Activated T-helper 1 cell treated with anti-CD3 and anti-CD28 coated beads, Interleukin-12 subunit alpha, Interleukin-12 subunit beta, Interleukin-2, Interleukin-4 antibody, amounts not matched to agents 30 ng/mL and 10 ng/mL and 1 ng/mL, durations not matched to agents 14 hours and 24 hours and 36 hours (primary cell): ENCODE measurements around the gene KCNK15. TPM values are rescaled to one million over a fixed set of nuclear protein-coding genes. Genes with fewer than 3 reads are reported as not detected.

Experiments used
- DNase-seq: peaks from one replicate; pipeline ENCODE4 v3.0.0; 2021; ENCODE audit warnings: low spot score
- H3K27ac Mint-ChIP-seq: one replicate; pipeline ENCODE4 v1.8.0; 2021; ENCODE audit warnings: mild to moderate bottlenecking, mixed read lengths
- H3K27me3 Mint-ChIP-seq: one replicate; pipeline ENCODE4 v1.8.0; 2022; ENCODE audit warnings: mild to moderate bottlenecking, moderate library complexity, mixed read lengths; ENCODE audit not compliant: insufficient read depth
- H3K36me3 Mint-ChIP-seq: one replicate; pipeline ENCODE4 v1.8.0; 2021; ENCODE audit warnings: low read depth, mixed read lengths
- H3K4me1 Mint-ChIP-seq: one replicate; pipeline ENCODE4 v1.8.0; 2021; ENCODE audit warnings: low read depth, mixed read lengths
- H3K4me3 Mint-ChIP-seq: one replicate; pipeline ENCODE4 v1.8.0; 2021; ENCODE audit warnings: mild to moderate bottlenecking, moderate library complexity, mixed read lengths
- H3K9me3 Mint-ChIP-seq: one replicate; pipeline ENCODE4 v1.8.0; 2021; ENCODE audit warnings: mixed read lengths
- intact Hi-C: fragments of 100-400 bp; cut with micrococcal nuclease; formaldehyde crosslinking; loops from one replicate; pipeline ENCODE4 v1.15.1; 2024
- total RNA-seq: library from RNA; stranded (reverse); gene quantifications from 2 replicates; pipeline ENCODE4 v1.2.3, GENCODE V29; 2022

The KCNK15 gene
- total RNA-seq, 1 donor from 2014 or later: 1.1 TPM

GRCh38 chr20:44706301-44707017 lies 39.2 kb upstream of the KCNK15 start:
- intact Hi-C loops: no loop called here
- H3K9me3 Mint-ChIP-seq: no peaks in the 10 kb centered on the region
- H3K27ac Mint-ChIP-seq: no peak overlapping the region
- H3K4me3 Mint-ChIP-seq: no peak overlapping the region
- peaks cover 2% of the 10 kb centered on the region for H3K27me3 Mint-ChIP-seq
- no peaks in the 10 kb centered on the region for H3K36me3 Mint-ChIP-seq
- DNase-seq: no peak
- H3K4me1 Mint-ChIP-seq: no peaks in the 10 kb centered on the region

GRCh38 chr20:44707018-44707579 lies 38.6 kb upstream of the KCNK15 start:
- no peaks in the 10 kb centered on the region for H3K9me3 Mint-ChIP-seq
- H3K4me1 Mint-ChIP-seq: no peaks in the 10 kb centered on the region
- no peak overlapping the region for H3K27ac Mint-ChIP-seq
- H3K4me3 Mint-ChIP-seq: no peak overlapping the region
- intact Hi-C loops: no loop called here
- no peak for DNase-seq
- peaks cover 2% of the 10 kb centered on the region for H3K27me3 Mint-ChIP-seq
- no peaks in the 10 kb centered on the region for H3K36me3 Mint-ChIP-seq

GRCh38 chr20:44709380-44709779 lies 36.3 kb upstream of the KCNK15 start:
- intact Hi-C loops: no loop called here
- Mint-ChIP-seq H3K27ac (no peak overlapping the region), H3K36me3 (no peaks in the 10 kb centered on the region), H3K27me3 (peaks cover 2% of the 10 kb centered on the region), H3K4me1 (no peaks in the 10 kb centered on the region), H3K9me3 (no peaks in the 10 kb centered on the region), H3K4me3 (no peak overlapping the region)
- DNase-seq: no peak

- intact Hi-C loops: no loop called here
- H3K4me3 Mint-ChIP-seq: no peak overlapping the region
- no peaks in the 10 kb centered on the region for H3K36me3 Mint-ChIP-seq
- H3K4me1 Mint-ChIP-seq: no peaks in the 10 kb centered on the region
- DNase-seq: no peak
- no peak overlapping the region for H3K27ac Mint-ChIP-seq
- no peaks in the 10 kb centered on the region for H3K9me3 Mint-ChIP-seq
- H3K27me3 Mint-ChIP-seq: peaks cover 2% of the 10 kb centered on the region
These were observed 35.9 kb upstream of the KCNK15 start for GRCh38 chr20:44709797-44710196.

- intact Hi-C loops: no loop called here
- Mint-ChIP-seq H3K9me3 (no peaks in the 10 kb centered on the region), H3K27ac (no peak overlapping the region), H3K4me1 (no peaks in the 10 kb centered on the region), H3K4me3 (no peak overlapping the region), H3K36me3 (no peaks in the 10 kb centered on the region), H3K27me3 (peaks cover 2% of the 10 kb centered on the region)
- DNase-seq: no peak
These were observed 34.4 kb upstream of the KCNK15 start for GRCh38 chr20:44711237-44711636.

GRCh38 chr20:44714102-44714700 lies 31.5 kb upstream of the KCNK15 start:
- Mint-ChIP-seq H3K4me1 (no peaks in the 10 kb centered on the region), H3K27ac (no peak overlapping the region), H3K27me3 (no peaks in the 10 kb centered on the region), H3K9me3 (no peaks in the 10 kb centered on the region), H3K36me3 (no peaks in the 10 kb centered on the region), H3K4me3 (no peak overlapping the region)
- no peak for DNase-seq
- intact Hi-C loops: no loop called here

GRCh38 chr20:44714701-44715498 lies 30.8 kb upstream of the KCNK15 start, which contains the start of gene CCN5:
Gene CCN5 (plus strand): TSS chr20:44715369. CDS start chr20:44715391, 22 bp downstream.
- H3K4me3 Mint-ChIP-seq: no peak within 1 kb of the TSS
- H3K27me3 Mint-ChIP-seq: no peaks in the 10 kb centered on the region
- intact Hi-C loops: no loop called here
- no peak within 1 kb of the TSS for H3K27ac Mint-ChIP-seq
- no peaks in the 10 kb centered on the region for H3K9me3 Mint-ChIP-seq
- H3K4me1 Mint-ChIP-seq: no peaks in the 10 kb centered on the region
- no peak for DNase-seq
- H3K36me3 Mint-ChIP-seq: no peaks in the 10 kb centered on the region

- intact Hi-C loops: no loop called here
- H3K27me3 Mint-ChIP-seq: no peaks in the 10 kb centered on the region
- no peaks in the 10 kb centered on the region for H3K9me3 Mint-ChIP-seq
- DNase-seq: no peak
- no peaks in the 10 kb centered on the region for H3K4me1 Mint-ChIP-seq
- no peak overlapping the region for H3K27ac Mint-ChIP-seq
- no peaks in the 10 kb centered on the region for H3K36me3 Mint-ChIP-seq
- H3K4me3 Mint-ChIP-seq: no peak overlapping the region
These were observed 30.0 kb upstream of the KCNK15 start for GRCh38 chr20:44715499-44716308.

GRCh38 chr20:44716309-44717106 lies 29.2 kb upstream of the KCNK15 start:
- Mint-ChIP-seq H3K27ac (no peak overlapping the region), H3K36me3 (no peaks in the 10 kb centered on the region), H3K4me1 (no peaks in the 10 kb centered on the region), H3K27me3 (no peaks in the 10 kb centered on the region), H3K9me3 (no peaks in the 10 kb centered on the region), H3K4me3 (no peak overlapping the region)
- intact Hi-C loops: no loop called here
- DNase-seq: no peak

GRCh38 chr20:44717986-44718385 lies 27.7 kb upstream of the KCNK15 start:
- intact Hi-C loops: no loop called here
- H3K27ac Mint-ChIP-seq: no peak overlapping the region
- H3K4me1 Mint-ChIP-seq: no peaks in the 10 kb centered on the region
- no peaks in the 10 kb centered on the region for H3K36me3 Mint-ChIP-seq
- no peak for DNase-seq
- no peak overlapping the region for H3K4me3 Mint-ChIP-seq
- no peaks in the 10 kb centered on the region for H3K9me3 Mint-ChIP-seq
- H3K27me3 Mint-ChIP-seq: no peaks in the 10 kb centered on the region

GRCh38 chr20:44719841-44720240 lies 25.8 kb upstream of the KCNK15 start:
- H3K9me3 Mint-ChIP-seq: no peaks in the 10 kb centered on the region
- no peak for DNase-seq
- no peaks in the 10 kb centered on the region for H3K27me3 Mint-ChIP-seq
- no peak overlapping the region for H3K4me3 Mint-ChIP-seq
- no peaks in the 10 kb centered on the region for H3K36me3 Mint-ChIP-seq
- peaks cover 5% of the 10 kb centered on the region for H3K4me1 Mint-ChIP-seq
- H3K27ac Mint-ChIP-seq: no peak overlapping the region
- intact Hi-C loops: no loop called here

- no peaks in the 10 kb centered on the region for H3K9me3 Mint-ChIP-seq
- intact Hi-C loops: no loop called here
- H3K4me3 Mint-ChIP-seq: no peak overlapping the region
- H3K36me3 Mint-ChIP-seq: no peaks in the 10 kb centered on the region
- no peak for DNase-seq
- H3K27me3 Mint-ChIP-seq: no peaks in the 10 kb centered on the region
- H3K4me1 Mint-ChIP-seq: peaks cover 5% of the 10 kb centered on the region
- no peak overlapping the region for H3K27ac Mint-ChIP-seq
These were observed 25.1 kb upstream of the KCNK15 start for GRCh38 chr20:44720621-44720996.
